H9 (cell line): ENCODE data around the gene STXBP6. TPM values are rescaled to one million over a fixed set of nuclear protein-coding genes. Genes with fewer than 3 reads are reported as not detected.

ENCODE experiments used
- DNase-seq: peaks from one replicate; pipeline ENCODE4 v3.0.0-alpha.2; 2017
- H2AFZ ChIP-seq: one replicate; pipeline ENCODE4 v1.6.1; 2013; ENCODE audit warnings: mild to moderate bottlenecking, low read length, control low read depth, moderate library complexity
- H2AK5ac ChIP-seq: 2 replicates; pipeline ENCODE4 v1.6.1; 2013; ENCODE audit warnings: low read length, control low read depth, mixed read lengths; ENCODE audit not compliant: insufficient read length
- H2BK120ac ChIP-seq: one replicate; pipeline ENCODE4 v1.6.1; 2013; ENCODE audit warnings: low read depth, mild to moderate bottlenecking, low read length, control low read depth, inconsistent platforms; ENCODE audit not compliant: poor library complexity, severe bottlenecking
- H2BK12ac ChIP-seq: 2 replicates; pipeline ENCODE4 v1.6.1; 2013; ENCODE audit warnings: low read length, control low read depth, mixed read lengths, low read depth; ENCODE audit not compliant: insufficient read length
- H2BK15ac ChIP-seq: 2 replicates; pipeline ENCODE4 v1.6.1; 2013; ENCODE audit warnings: low read depth, low read length, control low read depth
- H2BK20ac ChIP-seq: one replicate; pipeline ENCODE4 v1.6.1; 2013; ENCODE audit warnings: low read depth, mild to moderate bottlenecking, low read length, control low read depth, inconsistent platforms; ENCODE audit not compliant: poor library complexity, severe bottlenecking
- H2BK5ac ChIP-seq: 2 replicates; pipeline ENCODE4 v1.6.1; 2013; ENCODE audit warnings: low read length, control low read depth, mixed read lengths; ENCODE audit not compliant: insufficient read length
- H3K14ac ChIP-seq: 2 replicates; pipeline ENCODE4 v1.6.1; 2013; ENCODE audit warnings: low read length, control low read depth; ENCODE audit not compliant: insufficient read depth
- H3K18ac ChIP-seq: 2 replicates; pipeline ENCODE4 v1.6.1; 2013; ENCODE audit warnings: low read depth, mild to moderate bottlenecking, mixed read lengths, low read length, control low read depth; ENCODE audit not compliant: insufficient read length
- H3K23ac ChIP-seq: 2 replicates; pipeline ENCODE4 v1.6.1; 2013; ENCODE audit warnings: low read length, control low read depth, mixed read lengths, low read depth; ENCODE audit not compliant: insufficient read length
- H3K23me2 ChIP-seq: 2 replicates; pipeline ENCODE4 v1.6.1; 2013; ENCODE audit warnings: low read depth, mild to moderate bottlenecking, mixed read lengths, low read length, control low read depth; ENCODE audit not compliant: insufficient read length, poor library complexity, severe bottlenecking
- H3K27ac ChIP-seq: 2 replicates; pipeline ENCODE4 v1.5.1; 2013; ENCODE audit warnings: low read length, control low read depth, mixed read lengths, low read depth; ENCODE audit not compliant: insufficient read length
- H3K27me3 ChIP-seq: 2 replicates; pipeline ENCODE4 v1.6.1; 2013; ENCODE audit warnings: low read length, control low read depth, inconsistent platforms; ENCODE audit not compliant: insufficient read depth
- H3K4ac ChIP-seq: 2 replicates; pipeline ENCODE4 v1.6.1; 2013; ENCODE audit warnings: low read depth, mild to moderate bottlenecking, control low read depth, inconsistent platforms, low read length, moderate library complexity
- H3K4me1 ChIP-seq: 2 replicates; pipeline ENCODE4 v1.6.1; 2013; ENCODE audit warnings: low read length, control low read depth, inconsistent platforms; ENCODE audit not compliant: insufficient read depth
- H3K4me2 ChIP-seq: 2 replicates; pipeline ENCODE4 v1.6.1; 2013; ENCODE audit warnings: low read length, control low read depth, mixed read lengths; ENCODE audit not compliant: insufficient read length, insufficient read depth
- H3K56ac ChIP-seq: 2 replicates; pipeline ENCODE4 v1.6.1; 2013; ENCODE audit warnings: low read depth, mild to moderate bottlenecking, mixed read lengths, low read length, control low read depth; ENCODE audit not compliant: insufficient read length
- H3K79me1 ChIP-seq: 2 replicates; pipeline ENCODE4 v1.6.1; 2013; ENCODE audit warnings: low read depth, mild to moderate bottlenecking, moderate library complexity, low read length, control low read depth, inconsistent platforms; ENCODE audit not compliant: insufficient read depth, poor library complexity, severe bottlenecking
- H3K79me2 ChIP-seq: 2 replicates; pipeline ENCODE4 v1.6.1; 2013; ENCODE audit warnings: low read length, control low read depth, inconsistent platforms; ENCODE audit not compliant: insufficient read depth
- H3K9ac ChIP-seq: 2 replicates; pipeline ENCODE4 v1.6.1; 2013; ENCODE audit warnings: low read length, control low read depth, mixed read lengths; ENCODE audit not compliant: insufficient read length; ENCODE audit errors: extremely low read depth
- H3K9me3 ChIP-seq: one replicate; pipeline ENCODE4 v1.6.1; 2013; ENCODE audit warnings: low read depth, low read length, inconsistent platforms; ENCODE audit not compliant: control insufficient read depth
- H3T11ph ChIP-seq: one replicate; pipeline ENCODE4 v1.6.1; 2013; ENCODE audit warnings: mild to moderate bottlenecking, low read length, control low read depth, inconsistent platforms
- H4K20me1 ChIP-seq: one replicate; pipeline ENCODE4 v1.6.1; 2013; ENCODE audit not compliant: control insufficient read depth, insufficient read length, insufficient read depth
- H4K5ac ChIP-seq: 2 replicates; pipeline ENCODE4 v1.6.1; 2013; ENCODE audit warnings: low read depth, mild to moderate bottlenecking, mixed read lengths, low read length, control low read depth; ENCODE audit not compliant: insufficient read length
- H4K8ac ChIP-seq: replicated peaks from 2 replicates; pipeline ENCODE4 v1.6.1; 2013; ENCODE audit warnings: low read length, control low read depth, mixed read lengths, low read depth; ENCODE audit not compliant: insufficient read length
- H4K91ac ChIP-seq: 2 replicates; pipeline ENCODE4 v1.6.1; 2013; ENCODE audit warnings: low read depth, mild to moderate bottlenecking, moderate library complexity, mixed read lengths, low read length, control low read depth; ENCODE audit not compliant: insufficient read length
- H3K27ac Mint-ChIP-seq, 3 experiments: 2 replicates in 2 of 3; 3 replicates in 1 of 3; pipeline ENCODE4 v1.8.0; 2020 to 2021; ENCODE audit warnings: mixed read lengths in 3 of 3, mild to moderate bottlenecking in 1 of 3, moderate library complexity in 1 of 3
- H3K27me3 Mint-ChIP-seq: 2 replicates; pipeline ENCODE4 v1.8.0; 2021; ENCODE audit warnings: low read depth, mild to moderate bottlenecking, moderate library complexity, mixed read lengths
- H3K36me3 Mint-ChIP-seq, 3 experiments: 2 replicates in 2 of 3; 3 replicates in 1 of 3; pipeline ENCODE4 v1.8.0; 2020 to 2021; ENCODE audit warnings: low read depth in 3 of 3, mixed read lengths in 3 of 3; ENCODE audit not compliant: insufficient read depth in 1 of 3
- H3K4me1 Mint-ChIP-seq, 2 experiments: 2 replicates each; pipeline ENCODE4 v1.8.0; 2020; ENCODE audit warnings: mixed read lengths in 2 of 2
- H3K4me3 Mint-ChIP-seq, 2 experiments: 2 replicates in 1 of 2; 3 replicates in 1 of 2; pipeline ENCODE4 v1.8.0; 2020 to 2021; ENCODE audit warnings: mild to moderate bottlenecking in 2 of 2, mixed read lengths in 2 of 2, moderate library complexity in 1 of 2
- H3K9me3 Mint-ChIP-seq, 2 experiments: 2 replicates in 1 of 2; 3 replicates in 1 of 2; pipeline ENCODE4 v1.8.0; 2020; ENCODE audit warnings: mild to moderate bottlenecking in 2 of 2, mixed read lengths in 2 of 2, moderate library complexity in 1 of 2
- CTCF ChIP-seq: fragments of 200-600 bp; sonication (generic); conservative IDR thresholded peaks from 3 replicates; pipeline ENCODE4 v1.8.0; 2021; ENCODE audit warnings: antibody characterized with exemption, mild to moderate bottlenecking
- WGBS: extraction: QIAGEN DNeasy Blood & Tissue Kit; methylation state at CpG from one replicate; pipeline ENCODE4 v1.1.7; 2013; ENCODE audit warnings: missing lambda C conversion rate, low lambda C conversion rate, mixed read lengths; ENCODE audit not compliant: insufficient read length; ENCODE audit errors: extremely low coverage; 5-methylcytosine and 5-hydroxymethylcytosine counted together
- total RNA-seq: library from RNA; stranded (reverse); gene quantifications from 2 replicates; pipeline ENCODE4 v1.2.1, GENCODE V29; 2021

The STXBP6 gene
- total RNA-seq, 1 experiment from 2014 or later, result 3.6 TPM

- TF ChIP-seq CTCF, result no peak
- Histone ChIP-seq H3K23me2 (no peaks in the 10 kb centered on the region), H3K4ac (no peak overlapping the region), H3K79me1 (no peaks in the 10 kb centered on the region), H2BK20ac (no peak overlapping the region), H3K27ac (no peak overlapping the region), H4K5ac (no peak overlapping the region), H4K20me1 (no peaks in the 10 kb centered on the region), H2BK5ac (no peak overlapping the region), H3K9ac (no peak overlapping the region), H2BK12ac (no peak overlapping the region), H4K91ac (no peak overlapping the region), H3K56ac (no peak overlapping the region), H3K18ac (no peak overlapping the region), H3K27me3 (no peaks in the 10 kb centered on the region; the same call in 1 of the 2 replicates), H2BK15ac (no peak overlapping the region), H3K4me1 (peaks cover 5% of the 10 kb centered on the region; the same call in 1 of the 2 replicates), H3T11ph (no peak overlapping the region), H2AFZ (no peak overlapping the region), H3K79me2 (no peaks in the 10 kb centered on the region), H2BK120ac (no peak overlapping the region), H3K9me3 (no peaks in the 10 kb centered on the region), H3K4me2 (no peak overlapping the region), H3K14ac (no peak overlapping the region), H3K23ac (no peak overlapping the region), H2AK5ac (no peak overlapping the region), H4K8ac (no peak overlapping the region)
- no peak for DNase-seq
- Mint-ChIP-seq H3K27ac (no peak overlapping the region; a peak in 1 of 7 replicates), H3K4me1 (peaks cover 22 to 28% of the 10 kb centered on the region in 2 experiments), H3K27me3 (peaks cover 10% of the 10 kb centered on the region), H3K36me3 (peaks cover 0 to 2% (median 0%) of the 10 kb centered on the region in 3 experiments; a peak in 1 of 7 replicates), H3K9me3 (no peaks in the 10 kb centered on the region), H3K4me3 (no peak overlapping the region)
- no CpG with 5 or more reads among the region's 1 CpG for WGBS
Measured at GRCh38 chr14:25056688-25057078, 6.7 kb upstream of the STXBP6 start.
